ENCODE data around the gene GPC1.
A peak's percentile ranks its signal among the peaks of the same experiment; 100 is the strongest.

Gene GPC1

DNA sequence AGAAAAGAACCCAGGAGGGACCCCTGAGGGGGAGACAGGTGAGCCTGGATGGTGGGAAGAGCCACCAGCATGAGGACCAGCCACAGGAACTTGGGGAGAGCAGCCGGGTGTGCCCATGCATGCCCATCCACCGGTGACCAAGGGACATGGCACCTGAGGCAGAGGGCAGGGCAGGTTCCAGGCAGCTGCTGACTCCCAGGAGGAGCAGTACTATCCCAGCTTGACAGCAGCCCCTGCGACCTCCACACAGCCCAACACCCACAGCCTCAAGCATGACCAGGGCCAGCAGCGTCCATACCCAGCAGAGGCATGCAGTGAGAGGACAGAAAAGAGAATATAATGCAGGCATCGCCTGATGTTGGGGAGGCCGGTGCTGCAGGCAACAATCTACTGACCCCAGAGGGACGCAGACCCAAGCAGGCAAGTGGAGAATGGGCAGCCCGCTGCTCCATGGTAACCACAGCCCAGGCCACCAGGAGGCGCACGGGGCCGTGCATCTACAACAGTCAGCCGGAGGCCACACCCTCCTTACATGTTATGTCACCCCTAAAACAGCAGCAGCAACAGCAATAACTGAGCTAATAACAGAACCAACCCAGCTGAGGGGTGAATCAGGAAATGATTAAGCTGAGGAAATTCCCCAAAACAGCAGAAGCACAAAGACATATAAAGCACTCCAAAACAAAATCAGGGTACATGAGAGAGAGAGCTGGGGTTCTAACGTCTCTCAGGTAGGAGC, 78.3 kb downstream of the GPC1 start:
- DNase-seq (ENCODE audit: low read depth in 2 of 2), result peak; percentile 70 to 72

DNA sequence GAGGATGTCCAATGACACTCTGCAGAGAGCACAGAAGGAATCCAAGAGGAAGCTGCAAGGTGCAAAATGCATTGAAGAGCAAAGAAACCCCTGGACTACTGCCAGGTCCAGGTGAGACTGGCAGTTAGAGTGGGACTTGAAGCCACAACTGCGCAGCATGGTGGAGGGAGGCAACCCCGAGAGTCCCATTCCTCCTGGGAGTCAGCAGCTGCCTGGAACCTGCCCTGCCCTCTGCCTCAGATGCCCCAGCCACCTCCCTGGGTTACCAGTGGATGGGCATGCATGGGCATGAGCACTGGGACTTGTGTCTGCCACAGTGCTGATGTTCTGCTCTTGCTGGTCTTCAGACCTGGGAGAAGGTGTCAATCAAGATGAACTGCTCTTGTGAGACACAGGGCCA, 79.2 kb downstream of the GPC1 start:
- no peak for DNase-seq (ENCODE audit: low read depth in 2 of 2)

DNA sequence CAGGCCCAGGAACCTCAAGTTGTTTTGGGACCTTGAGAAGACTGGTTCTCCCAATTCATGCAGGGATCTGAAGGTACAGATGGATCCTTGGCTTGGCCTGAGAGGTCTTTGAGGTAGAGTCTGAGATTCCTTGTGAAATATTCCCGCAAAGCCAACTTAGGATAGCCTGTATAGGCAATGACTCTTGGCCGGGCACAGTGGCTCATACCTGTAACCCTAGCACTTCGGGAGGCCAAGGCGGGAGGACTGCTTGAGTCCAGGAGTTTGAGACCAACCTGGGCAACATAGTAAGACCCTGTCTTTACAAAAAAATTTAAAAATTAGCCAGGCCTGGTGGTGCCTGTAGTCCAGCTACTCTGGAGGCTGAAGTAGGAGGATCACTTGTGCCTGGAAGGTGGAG, 81.9 kb downstream of the GPC1 start:
- no peak for DNase-seq (ENCODE audit: low read depth in 2 of 2)

Measured in activated CD8-positive, alpha-beta memory T cell treated with anti-CD3 and anti-CD28 coated beads for 4 hours (primary cell).